CD4-positive, alpha-beta memory T cell (primary cell): Measurements from ENCODE around the gene RCOR3. TPM values are rescaled to one million over a fixed set of nuclear protein-coding genes. Genes with fewer than 3 reads are reported as not detected.
"Not testable (repeated sequence)": the region's sequence is repeated elsewhere in the genome, so short reads cannot be mapped to it uniquely, and the experiment has no call there.

Experiments
- CTCF ChIA-PET: fragments of 350-600 bp; sonication (Branson Sonifier 250); formaldehyde crosslinking; loops from one replicate; lab custom pipeline; 2021; ENCODE audit warnings: inconsistent platforms; ENCODE audit not compliant: partially characterized antibody; lab: Charles Lee
- POLR2A ChIA-PET: fragments of 350-600 bp; sonication (Branson Sonifier 250); formaldehyde crosslinking; loops from one replicate; lab custom pipeline; 2021; ENCODE audit not compliant: partially characterized antibody; lab: Charles Lee
- DNase-seq, 5 donors: peaks; one replicate each; pipeline versions ENCODE4 v3.0.0 to v3.0.0-alpha.2; 2020 to 2022; ENCODE audit warnings: mixed read lengths in 1 of 5
- H3K27ac ChIP-seq: one replicate; pipeline ENCODE4 v1.7.0; 2013; ENCODE audit warnings: low read depth, low read length
- H3K27me3 ChIP-seq: 2 replicates; pipeline ENCODE4 v1.7.0; 2013; ENCODE audit warnings: mild to moderate bottlenecking, low read length, moderate library complexity; ENCODE audit not compliant: insufficient read depth
- H3K36me3 ChIP-seq: 2 replicates; pipeline ENCODE4 v1.7.0; 2013; ENCODE audit warnings: mild to moderate bottlenecking, low read length, moderate library complexity; ENCODE audit not compliant: insufficient read depth
- H3K4me1 ChIP-seq: 2 replicates; pipeline ENCODE4 v1.7.0; 2013; ENCODE audit warnings: mild to moderate bottlenecking, low read length, moderate library complexity; ENCODE audit not compliant: insufficient read depth
- H3K4me3 ChIP-seq, 2 donors: one replicate each; pipeline ENCODE4 v1.7.0; 2013; ENCODE audit warnings: low read length in 2 of 2, mild to moderate bottlenecking in 1 of 2
- H3K9me3 ChIP-seq, 2 donors: one replicate each; pipeline ENCODE4 v1.7.0; 2013; ENCODE audit warnings: low read length in 2 of 2, control low read depth in 1 of 2; ENCODE audit not compliant: control insufficient read depth in 1 of 2
- H3K27ac Mint-ChIP-seq, 7 donors: one replicate each; pipeline ENCODE4 v1.8.0; 2020 to 2021; ENCODE audit warnings: mixed read lengths in 7 of 7, mild to moderate bottlenecking in 6 of 7, inconsistent platforms in 3 of 7, moderate library complexity in 3 of 7
- H3K27me3 Mint-ChIP-seq, 2 donors: one replicate each; pipeline ENCODE4 v1.8.0; 2020 to 2021; ENCODE audit warnings: mixed read lengths in 2 of 2
- H3K36me3 Mint-ChIP-seq, 2 donors: one replicate each; pipeline ENCODE4 v1.8.0; 2020 to 2021; ENCODE audit warnings: mixed read lengths in 2 of 2, inconsistent platforms in 1 of 2, mild to moderate bottlenecking in 1 of 2
- H3K4me1 Mint-ChIP-seq, 4 donors: one replicate each; pipeline ENCODE4 v1.8.0; 2020 to 2021; ENCODE audit warnings: mixed read lengths in 4 of 4, mild to moderate bottlenecking in 1 of 4
- H3K4me3 Mint-ChIP-seq, 8 donors: one replicate each; pipeline ENCODE4 v1.8.0; 2020 to 2021; ENCODE audit warnings: mixed read lengths in 8 of 8, mild to moderate bottlenecking in 7 of 8, moderate library complexity in 6 of 8, inconsistent platforms in 3 of 8
- H3K9me3 Mint-ChIP-seq, 8 donors: one replicate each; pipeline ENCODE4 v1.8.0; 2020 to 2021; ENCODE audit warnings: mixed read lengths in 8 of 8, mild to moderate bottlenecking in 5 of 8, inconsistent platforms in 3 of 8, moderate library complexity in 1 of 8
- intact Hi-C: fragments of 100-400 bp; cut with micrococcal nuclease; formaldehyde crosslinking; loops from one replicate; pipeline ENCODE4 v1.15.1; 2023
- polyA plus RNA-seq, 2 donors: library from polyadenylated mRNA; unstranded; fragments of 300-500 nt; fragmentation: Illumina TruSeq; gene quantifications; one replicate each; pipeline ENCODE4 v1.2.3, GENCODE V29; 2021
- total RNA-seq, 2 experiments: library from RNA; stranded (reverse); gene quantifications; one replicate each; pipeline ENCODE4 v1.2.3, GENCODE V29; 2021

Gene RCOR3
- total and polyA plus RNA-seq, 4 experiments from 2014 or later, result 14.4 to 74.7 (median 46.7) TPM

GRCh38 chr1:211228573-211229364 is 30.4 kb upstream of the RCOR3 start:
- not testable (repeated sequence) for H3K36me3 Mint-ChIP-seq, H3K36me3 ChIP-seq, H3K27me3 Mint-ChIP-seq, H3K9me3 Mint-ChIP-seq, H3K27me3 ChIP-seq, H3K9me3 ChIP-seq
- H3K4me1 ChIP-seq, result peaks cover 17% of the 10 kb centered on the region
- ChIA-PET POLR2A (interaction anchor here (0.6 to 1.3 kb wide), 3 partner anchors 29 to 922 kb away, joined by 3 to 16 read pairs (median 6); no protein-coding TSS in a partner anchor), CTCF (interaction anchor here (0.8 kb wide), 1 partner anchor 30 kb away, joined by 4 read pairs; no protein-coding TSS in a partner anchor)
- H3K27ac Mint-ChIP-seq, result peak overlapping the region; percentile 50 to 95 (median 82)
- intact Hi-C loops, result loop anchor here (1.0 kb wide), 1 partner anchor 30 kb away; no protein-coding TSS in a partner anchor
- H3K27ac ChIP-seq, result peak overlapping the region; percentile 9
- H3K4me1 Mint-ChIP-seq, result peaks cover 20 to 29% (median 22%) of the 10 kb centered on the region in 4 donors
- H3K4me3 Mint-ChIP-seq, result peak overlapping the region; percentile 69 to 85 (median 78)
- DNase-seq, result peak; percentile 66 to 75 (median 68)
- H3K4me3 ChIP-seq, result peak overlapping the region in 1 of 2 donors; percentile 1

DNA sequence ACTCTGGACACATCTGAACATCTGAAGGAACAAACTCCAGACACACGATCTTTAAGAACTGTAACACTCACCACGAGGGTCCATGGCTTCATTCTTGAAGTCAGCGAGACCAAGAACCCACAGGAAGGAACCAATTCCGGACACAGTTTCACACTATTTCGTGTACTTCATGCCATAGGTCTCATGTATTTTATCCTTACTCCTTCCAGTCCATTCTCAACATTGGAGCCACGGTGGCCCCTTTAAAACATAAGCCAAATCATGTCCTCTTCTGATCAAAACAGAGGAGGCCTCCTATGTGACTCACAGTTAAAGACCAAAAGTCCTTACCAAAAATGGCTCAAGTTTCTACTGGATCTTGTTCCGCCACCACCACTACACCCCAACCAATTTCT is 29.8 kb upstream of the RCOR3 start:
- ChIA-PET POLR2A (interaction anchor here (0.6 to 1.3 kb wide), 2 partner anchors 29 to 922 kb away, joined by 6 to 16 read pairs; no protein-coding TSS in a partner anchor), CTCF (interaction anchor here (0.8 kb wide), 1 partner anchor 29 kb away, joined by 4 read pairs; no protein-coding TSS in a partner anchor)
- no peaks in the 10 kb centered on the region for H3K9me3 Mint-ChIP-seq
- no peak for DNase-seq
- intact Hi-C loops, result loop anchor here (1.0 kb wide), 1 partner anchor 29 kb away; no protein-coding TSS in a partner anchor
- peak overlapping the region in 1 of 2 donors; percentile 1 for H3K4me3 ChIP-seq
- no peaks in the 10 kb centered on the region for H3K9me3 ChIP-seq
- H3K36me3 Mint-ChIP-seq, result no peaks in the 10 kb centered on the region
- H3K27me3 Mint-ChIP-seq, result no peaks in the 10 kb centered on the region
- peak overlapping the region; percentile 9 for H3K27ac ChIP-seq
- no peaks in the 10 kb centered on the region for H3K36me3 ChIP-seq
- peaks cover 20 to 29% (median 22%) of the 10 kb centered on the region in 4 donors for H3K4me1 Mint-ChIP-seq
- peaks cover 17% of the 10 kb centered on the region for H3K4me1 ChIP-seq
- peak overlapping the region; percentile 69 to 85 (median 78) for H3K4me3 Mint-ChIP-seq
- peak overlapping the region; percentile 50 to 95 (median 82) for H3K27ac Mint-ChIP-seq
- no peaks in the 10 kb centered on the region for H3K27me3 ChIP-seq

GRCh38 chr1:211231873-211232272 is 27.3 kb upstream of the RCOR3 start:
- POLR2A ChIA-PET, result no interaction called here
- Histone ChIP-seq H3K9me3 (no peaks in the 10 kb centered on the region), H3K4me3 (no peak overlapping the region), H3K36me3 (no peaks in the 10 kb centered on the region), H3K27me3 (no peaks in the 10 kb centered on the region), H3K4me1 (peaks cover 17% of the 10 kb centered on the region), H3K27ac (no peak overlapping the region)
- no peak overlapping the region for H3K4me3 Mint-ChIP-seq
- peaks cover 20 to 29% (median 22%) of the 10 kb centered on the region in 4 donors for H3K4me1 Mint-ChIP-seq
- CTCF ChIA-PET, result no interaction called here
- H3K9me3 Mint-ChIP-seq, result no peaks in the 10 kb centered on the region
- H3K27me3 Mint-ChIP-seq, result no peaks in the 10 kb centered on the region
- no peak overlapping the region for H3K27ac Mint-ChIP-seq
- no peak for DNase-seq
- H3K36me3 Mint-ChIP-seq, result no peaks in the 10 kb centered on the region
- intact Hi-C loops, result no loop called here

DNA sequence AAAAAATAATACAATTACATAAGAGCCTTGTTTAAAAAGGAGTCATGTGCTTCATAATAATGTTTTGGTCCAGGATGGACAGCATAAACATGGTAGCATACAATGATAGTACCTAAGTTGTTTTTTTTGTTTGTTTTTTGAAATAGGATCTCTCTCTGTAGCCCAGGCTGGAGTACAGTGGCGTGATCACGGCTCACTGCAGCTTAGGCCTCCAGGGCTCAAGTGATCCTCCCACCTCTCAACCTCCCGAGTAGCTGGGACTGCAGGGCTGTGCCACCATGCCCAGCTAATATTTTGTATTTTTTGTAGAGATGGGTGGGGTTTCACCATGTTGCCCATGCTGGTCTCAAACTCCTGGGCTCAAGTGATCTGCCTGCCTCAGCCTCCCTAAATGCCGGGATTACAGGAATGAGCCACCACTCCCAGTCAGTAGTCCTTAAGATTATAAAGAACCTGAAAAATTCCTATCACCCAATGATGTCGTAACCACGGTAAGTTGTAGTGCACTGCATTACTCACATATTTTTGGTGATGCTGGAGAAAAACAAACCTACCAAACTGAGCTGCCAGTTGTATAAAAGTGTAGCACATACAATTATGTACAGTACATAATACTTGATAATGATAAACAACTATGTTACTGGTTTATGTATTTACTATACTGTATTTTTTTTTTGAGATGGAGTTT is 22.4 kb upstream of the RCOR3 start:
- intact Hi-C loops, result no loop called here
- CTCF ChIA-PET, result no interaction called here

DNA sequence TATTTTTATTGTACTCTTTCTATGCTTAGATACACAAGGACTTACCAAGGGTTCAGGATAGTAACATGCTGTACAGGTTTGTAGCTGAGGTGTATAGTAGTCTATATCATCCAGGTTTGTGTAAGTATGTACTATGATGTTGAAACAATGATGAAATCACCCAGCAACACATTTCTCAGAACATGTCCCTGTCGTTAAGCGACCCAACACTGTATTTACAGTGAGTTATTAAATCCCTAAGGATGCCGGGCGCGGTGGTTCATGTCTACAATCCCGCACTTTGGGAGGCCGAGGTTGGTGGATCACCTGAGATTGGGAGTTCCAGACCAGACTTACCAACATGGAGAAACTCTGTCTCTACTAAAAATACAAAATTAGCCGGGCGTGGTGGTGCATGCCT is 21.6 kb upstream of the RCOR3 start:
- H3K27me3 Mint-ChIP-seq, result peaks cover 5 to 6% of the 10 kb centered on the region in 2 donors
- POLR2A ChIA-PET, result interaction anchor here (0.7 kb wide), 1 partner anchor 252 kb away, joined by 3 read pairs; no protein-coding TSS in a partner anchor
- no peak for DNase-seq

More for the DNA sequence above, 22.4 kb upstream of the RCOR3 start:
- Mint-ChIP-seq H3K4me3 (no peak overlapping the region), H3K27ac (no peak overlapping the region), H3K36me3 (no peaks in the 10 kb centered on the region), H3K27me3 (peaks cover 3 to 6% of the 10 kb centered on the region in 2 donors), H3K9me3 (no peaks in the 10 kb centered on the region), H3K4me1 (peaks cover 0 to 1% (median 0%) of the 10 kb centered on the region in 4 donors)
- Histone ChIP-seq H3K27ac (no peak overlapping the region), H3K4me1 (no peaks in the 10 kb centered on the region), H3K27me3 (no peaks in the 10 kb centered on the region), H3K4me3 (no peak overlapping the region), H3K36me3 (no peaks in the 10 kb centered on the region), H3K9me3 (no peaks in the 10 kb centered on the region)
- no peak for DNase-seq
- POLR2A ChIA-PET, result no interaction called here

GRCh38 chr1:211240567-211240966 is 18.6 kb upstream of the RCOR3 start:
- intact Hi-C loops, POLR2A ChIA-PET: not testable (repeated sequence)

More for the DNA sequence above, 21.6 kb upstream of the RCOR3 start:
- H3K9me3 ChIP-seq, result no peaks in the 10 kb centered on the region
- no peaks in the 10 kb centered on the region for H3K4me1 ChIP-seq
- peaks cover 0 to 1% (median 0%) of the 10 kb centered on the region in 4 donors for H3K4me1 Mint-ChIP-seq
- H3K4me3 ChIP-seq, result no peak overlapping the region
- CTCF ChIA-PET, result interaction anchor here (1.1 kb wide), 1 partner anchor 19 kb away, joined by 4 read pairs; no protein-coding TSS in a partner anchor
- no peaks in the 10 kb centered on the region for H3K27me3 ChIP-seq
- no peak overlapping the region for H3K27ac ChIP-seq
- H3K27ac Mint-ChIP-seq, result no peak overlapping the region
- no peaks in the 10 kb centered on the region for H3K9me3 Mint-ChIP-seq
- no peak overlapping the region for H3K4me3 Mint-ChIP-seq
- no peaks in the 10 kb centered on the region for H3K36me3 ChIP-seq
- no peaks in the 10 kb centered on the region for H3K36me3 Mint-ChIP-seq
- intact Hi-C loops, result no loop called here

DNA sequence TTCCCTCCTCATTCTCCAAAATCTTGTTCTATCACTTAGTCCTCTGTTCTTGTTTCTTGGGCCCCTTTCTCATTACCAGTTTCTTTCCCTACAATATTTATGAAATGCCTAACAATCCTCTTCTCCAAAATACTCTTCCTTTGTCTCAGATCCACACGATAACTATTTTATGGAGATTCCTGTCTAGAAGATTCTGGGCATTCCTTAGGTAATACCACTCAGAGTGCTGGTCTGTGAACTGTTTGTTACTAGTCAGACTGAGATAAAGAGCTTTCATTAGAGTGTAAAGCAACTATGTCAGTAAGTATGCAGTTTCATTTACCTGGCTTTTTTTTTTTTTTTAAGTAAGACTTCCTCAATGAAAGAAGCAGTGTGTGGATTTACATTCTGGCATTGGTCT is 18.1 kb upstream of the RCOR3 start:
- Mint-ChIP-seq H3K9me3 (no peaks in the 10 kb centered on the region), H3K27me3 (peaks cover 5 to 7% of the 10 kb centered on the region in 2 donors), H3K4me1 (peaks cover 0 to 1% (median 0%) of the 10 kb centered on the region in 4 donors), H3K36me3 (no peaks in the 10 kb centered on the region), H3K27ac (peak overlapping the region in 1 of 7 donors; percentile 30), H3K4me3 (no peak overlapping the region)
- Histone ChIP-seq H3K27ac (no peak overlapping the region), H3K4me1 (no peaks in the 10 kb centered on the region), H3K27me3 (no peaks in the 10 kb centered on the region), H3K4me3 (no peak overlapping the region), H3K9me3 (no peaks in the 10 kb centered on the region), H3K36me3 (no peaks in the 10 kb centered on the region)
- POLR2A ChIA-PET, result no interaction called here
- intact Hi-C loops, result no loop called here
- CTCF ChIA-PET, result no interaction called here
- DNase-seq, result no peak

More at GRCh38 chr1:211240567-211240966, 18.6 kb upstream of the RCOR3 start:
- CTCF ChIA-PET, H3K4me1 ChIP-seq, H3K9me3 ChIP-seq, H3K36me3 Mint-ChIP-seq, H3K27me3 Mint-ChIP-seq, H3K4me3 Mint-ChIP-seq, DNase-seq, H3K9me3 Mint-ChIP-seq, H3K4me1 Mint-ChIP-seq, H3K36me3 ChIP-seq, H3K27me3 ChIP-seq, H3K4me3 ChIP-seq, H3K27ac Mint-ChIP-seq, H3K27ac ChIP-seq: not testable (repeated sequence)
